WTC11 (cell line): ENCODE measurements around the gene SPNS1. TPM values are rescaled to one million over a fixed set of nuclear protein-coding genes. Genes with fewer than 3 reads are reported as not detected.

Experiments
- ATAC-seq: fragments of 200-7000 bp; cut with Tn5 transposase; 2 replicates; pipeline ENCODE4 v1.10.0; 2021; ENCODE audit warnings: mild to moderate bottlenecking, moderate library complexity
- CTCF ChIA-PET: fragments of 300-600 bp; sonication (Branson Sonifier 250); formaldehyde crosslinking; loops from one replicate; lab custom pipeline; 2021; ENCODE audit warnings: antibody characterized with exemption; lab: Charles Lee
- POLR2A ChIA-PET: fragments of 350-600 bp; sonication (Branson Sonifier 250); formaldehyde crosslinking; loops from one replicate; lab custom pipeline; 2021; ENCODE audit warnings: antibody characterized with exemption; lab: Charles Lee
- DNase-seq: peaks from one replicate; pipeline ENCODE4 v3.0.0; 2021; ENCODE audit warnings: low spot score
- H3K27ac Mint-ChIP-seq: 2 replicates; pipeline ENCODE4 v1.8.0; 2021; ENCODE audit warnings: mixed read lengths
- H3K27me3 Mint-ChIP-seq: 2 replicates; pipeline ENCODE4 v1.8.0; 2021; ENCODE audit warnings: low read depth, mild to moderate bottlenecking, moderate library complexity, mixed read lengths
- H3K36me3 Mint-ChIP-seq: 2 replicates; pipeline ENCODE4 v1.8.0; 2021; ENCODE audit warnings: mixed read lengths
- H3K4me1 Mint-ChIP-seq: 2 replicates; pipeline ENCODE4 v1.8.0; 2022; ENCODE audit warnings: mixed read lengths
- H3K4me3 Mint-ChIP-seq: 2 replicates; pipeline ENCODE4 v1.8.0; 2021; ENCODE audit warnings: mild to moderate bottlenecking, moderate library complexity, mixed read lengths
- H3K9me3 Mint-ChIP-seq: 2 replicates; pipeline ENCODE4 v1.8.0; 2021; ENCODE audit warnings: mixed read lengths
- CREM ChIP-seq: sonication (generic); formaldehyde crosslinking; IDR thresholded peaks from 2 replicates; pipeline ENCODE4 v1.8.1; 2022; ENCODE audit warnings: mild to moderate bottlenecking, missing genetic modification reagents, moderate library complexity
- FOXJ3 ChIP-seq: sonication (generic); formaldehyde crosslinking; IDR thresholded peaks from 2 replicates; pipeline ENCODE4 v1.9.0; 2021; ENCODE audit warnings: missing genetic modification reagents, mild to moderate bottlenecking, borderline replicate concordance
- FOXK1 ChIP-seq: sonication (generic); formaldehyde crosslinking; IDR thresholded peaks from 2 replicates; pipeline ENCODE4 v1.8.0; 2022; ENCODE audit warnings: mild to moderate bottlenecking, moderate library complexity, missing genetic modification reagents
- GTF2I ChIP-seq: fragments of 250-450 bp; sonication (Bioruptor Pico); conservative IDR thresholded peaks from 2 replicates; pipeline ENCODE4 v1.4.0; 2021; ENCODE audit warnings: mild to moderate bottlenecking
- SP1 ChIP-seq: sonication (generic); formaldehyde crosslinking; conservative IDR thresholded peaks from 2 replicates; pipeline ENCODE4 v1.8.1; 2022; ENCODE audit warnings: missing genetic modification reagents
- TCF7 ChIP-seq: sonication (generic); formaldehyde crosslinking; IDR thresholded peaks from 2 replicates; pipeline ENCODE4 v1.8.0; 2022; ENCODE audit warnings: mild to moderate bottlenecking, low read depth, missing genetic modification reagents, moderate library complexity
- TEAD4 ChIP-seq: sonication (generic); formaldehyde crosslinking; IDR thresholded peaks from 2 replicates; pipeline ENCODE4 v1.8.0; 2022; ENCODE audit warnings: mild to moderate bottlenecking, missing genetic modification reagents
- ZNF219 ChIP-seq: sonication (generic); formaldehyde crosslinking; IDR thresholded peaks from 2 replicates; pipeline ENCODE4 v1.8.0; 2023; ENCODE audit warnings: missing genetic modification reagents, mild to moderate bottlenecking, borderline replicate concordance
- ZNF317 ChIP-seq: sonication (generic); formaldehyde crosslinking; IDR thresholded peaks from 2 replicates; pipeline ENCODE4 v1.8.1; 2023; ENCODE audit warnings: low read depth, mild to moderate bottlenecking, moderate library complexity, missing genetic modification reagents, borderline replicate concordance
- total RNA-seq: library from RNA; stranded (reverse); gene quantifications from 3 replicates; pipeline ENCODE4 v1.2.3, GENCODE V29; 2021
- TF ChIP-seq, protein P1 (sequence below): sonication (generic); formaldehyde crosslinking; IDR thresholded peaks from 2 replicates; pipeline ENCODE4 v1.8.0; 2023; ENCODE audit warnings: mild to moderate bottlenecking, missing genetic modification reagents
- TF ChIP-seq, protein P2 (sequence below): fragments of 250-450 bp; sonication (Bioruptor Pico); IDR thresholded peaks from 2 replicates; pipeline ENCODE4 v1.9.0; 2021; ENCODE audit warnings: moderate library complexity, mild to moderate bottlenecking, inconsistent platforms, borderline replicate concordance
- TF ChIP-seq, protein P3 (sequence below): sonication (generic); formaldehyde crosslinking; IDR thresholded peaks from 2 replicates; pipeline ENCODE4 v1.8.1; 2023; ENCODE audit warnings: mild to moderate bottlenecking, missing genetic modification reagents
- TF ChIP-seq, protein P4 (sequence below): sonication (generic); formaldehyde crosslinking; IDR thresholded peaks from 2 replicates; pipeline ENCODE4 v1.8.1; 2022; ENCODE audit warnings: missing genetic modification reagents, borderline replicate concordance
- TF ChIP-seq, protein P5 (sequence below): fragments of 250-450 bp; sonication (Bioruptor Pico); IDR thresholded peaks from 2 replicates; pipeline ENCODE4 v1.9.0; 2021; ENCODE audit warnings: mild to moderate bottlenecking, borderline replicate concordance

Gene SPNS1
- total RNA-seq, 1 experiment from 2014 or later, result 64.4 TPM

DNA sequence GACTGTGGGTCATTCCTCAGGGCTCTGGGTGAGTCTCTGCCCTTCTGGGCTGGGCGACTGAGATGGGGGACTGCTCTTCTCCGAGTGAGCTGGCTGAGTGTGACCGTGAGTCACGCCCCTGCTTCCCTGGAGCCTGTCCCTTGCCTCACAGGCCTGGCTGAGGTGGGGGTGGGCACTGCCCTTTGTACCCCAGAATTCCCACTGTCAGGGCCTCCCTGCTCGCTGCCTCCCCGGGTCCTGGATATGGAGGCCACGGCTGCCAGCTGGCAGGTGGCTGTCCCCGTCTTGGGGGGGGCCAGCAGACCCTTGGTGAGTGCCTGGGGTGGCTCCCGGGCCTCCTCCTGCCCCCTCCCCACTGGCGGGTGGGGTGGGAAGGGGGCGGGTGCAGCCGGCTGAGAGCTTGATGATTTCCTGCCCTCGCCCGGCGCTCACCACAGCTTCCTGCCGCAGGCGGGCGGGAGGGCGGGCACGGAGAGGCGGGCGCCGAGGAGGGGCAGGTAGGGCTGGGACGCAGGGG, 10.1 kb downstream of the SPNS1 start, which contains the start of gene LAT:
LAT (plus strand) TSS at position 434 of the 517 bp plus-strand sequence. CDS start 366 bp downstream, outside the sequence.
- POLR2A ChIA-PET, result no interaction called here
- H3K4me3 Mint-ChIP-seq, result no peak within 1 kb of the TSS
- no peaks in the 10 kb centered on the region for H3K27me3 Mint-ChIP-seq
- CTCF ChIA-PET, result interaction anchor here (0.6 kb wide), 2 partner anchors 27 to 111 kb away, joined by 4 to 5 read pairs; no protein-coding TSS in a partner anchor
- no peak within 1 kb of the TSS for H3K27ac Mint-ChIP-seq
- peaks cover 28% of the 10 kb centered on the region for H3K36me3 Mint-ChIP-seq
- DNase-seq (no peak), ATAC-seq (no peak)
- H3K4me1 Mint-ChIP-seq, result no peaks in the 10 kb centered on the region
- peaks cover 11% of the 10 kb centered on the region for H3K9me3 Mint-ChIP-seq
- TF ChIP-seq, protein P1, sequence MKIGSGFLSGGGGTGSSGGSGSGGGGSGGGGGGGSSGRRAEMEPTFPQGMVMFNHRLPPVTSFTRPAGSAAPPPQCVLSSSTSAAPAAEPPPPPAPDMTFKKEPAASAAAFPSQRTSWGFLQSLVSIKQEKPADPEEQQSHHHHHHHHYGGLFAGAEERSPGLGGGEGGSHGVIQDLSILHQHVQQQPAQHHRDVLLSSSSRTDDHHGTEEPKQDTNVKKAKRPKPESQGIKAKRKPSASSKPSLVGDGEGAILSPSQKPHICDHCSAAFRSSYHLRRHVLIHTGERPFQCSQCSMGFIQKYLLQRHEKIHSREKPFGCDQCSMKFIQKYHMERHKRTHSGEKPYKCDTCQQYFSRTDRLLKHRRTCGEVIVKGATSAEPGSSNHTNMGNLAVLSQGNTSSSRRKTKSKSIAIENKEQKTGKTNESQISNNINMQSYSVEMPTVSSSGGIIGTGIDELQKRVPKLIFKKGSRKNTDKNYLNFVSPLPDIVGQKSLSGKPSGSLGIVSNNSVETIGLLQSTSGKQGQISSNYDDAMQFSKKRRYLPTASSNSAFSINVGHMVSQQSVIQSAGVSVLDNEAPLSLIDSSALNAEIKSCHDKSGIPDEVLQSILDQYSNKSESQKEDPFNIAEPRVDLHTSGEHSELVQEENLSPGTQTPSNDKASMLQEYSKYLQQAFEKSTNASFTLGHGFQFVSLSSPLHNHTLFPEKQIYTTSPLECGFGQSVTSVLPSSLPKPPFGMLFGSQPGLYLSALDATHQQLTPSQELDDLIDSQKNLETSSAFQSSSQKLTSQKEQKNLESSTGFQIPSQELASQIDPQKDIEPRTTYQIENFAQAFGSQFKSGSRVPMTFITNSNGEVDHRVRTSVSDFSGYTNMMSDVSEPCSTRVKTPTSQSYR, result no peak
- TF ChIP-seq FOXJ3 (CRISPR knock-in tag) (no peak), TCF7 (no peak), ZNF317 (CRISPR knock-in tag) (no peak), GTF2I (no peak), SP1 (CRISPR knock-in tag) (no peak), FOXK1 (CRISPR knock-in tag) (no peak), TEAD4 (CRISPR knock-in tag) (no peak), CREM (CRISPR knock-in tag) (no peak), ZNF219 (CRISPR knock-in tag) (no peak)
- TF ChIP-seq, protein P2, sequence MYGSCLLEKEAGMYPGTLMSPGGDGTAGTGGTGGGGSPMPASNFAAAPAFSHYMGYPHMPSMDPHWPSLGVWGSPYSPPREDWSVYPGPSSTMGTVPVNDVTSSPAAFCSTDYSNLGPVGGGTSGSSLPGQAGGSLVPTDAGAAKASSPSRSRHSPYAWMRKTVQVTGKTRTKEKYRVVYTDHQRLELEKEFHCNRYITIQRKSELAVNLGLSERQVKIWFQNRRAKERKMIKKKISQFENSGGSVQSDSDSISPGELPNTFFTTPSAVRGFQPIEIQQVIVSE (CRISPR knock-in tag), result no peak
- TF ChIP-seq, protein P3, sequence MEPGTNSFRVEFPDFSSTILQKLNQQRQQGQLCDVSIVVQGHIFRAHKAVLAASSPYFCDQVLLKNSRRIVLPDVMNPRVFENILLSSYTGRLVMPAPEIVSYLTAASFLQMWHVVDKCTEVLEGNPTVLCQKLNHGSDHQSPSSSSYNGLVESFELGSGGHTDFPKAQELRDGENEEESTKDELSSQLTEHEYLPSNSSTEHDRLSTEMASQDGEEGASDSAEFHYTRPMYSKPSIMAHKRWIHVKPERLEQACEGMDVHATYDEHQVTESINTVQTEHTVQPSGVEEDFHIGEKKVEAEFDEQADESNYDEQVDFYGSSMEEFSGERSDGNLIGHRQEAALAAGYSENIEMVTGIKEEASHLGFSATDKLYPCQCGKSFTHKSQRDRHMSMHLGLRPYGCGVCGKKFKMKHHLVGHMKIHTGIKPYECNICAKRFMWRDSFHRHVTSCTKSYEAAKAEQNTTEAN (CRISPR knock-in tag), result no peak
- TF ChIP-seq, protein P4, sequence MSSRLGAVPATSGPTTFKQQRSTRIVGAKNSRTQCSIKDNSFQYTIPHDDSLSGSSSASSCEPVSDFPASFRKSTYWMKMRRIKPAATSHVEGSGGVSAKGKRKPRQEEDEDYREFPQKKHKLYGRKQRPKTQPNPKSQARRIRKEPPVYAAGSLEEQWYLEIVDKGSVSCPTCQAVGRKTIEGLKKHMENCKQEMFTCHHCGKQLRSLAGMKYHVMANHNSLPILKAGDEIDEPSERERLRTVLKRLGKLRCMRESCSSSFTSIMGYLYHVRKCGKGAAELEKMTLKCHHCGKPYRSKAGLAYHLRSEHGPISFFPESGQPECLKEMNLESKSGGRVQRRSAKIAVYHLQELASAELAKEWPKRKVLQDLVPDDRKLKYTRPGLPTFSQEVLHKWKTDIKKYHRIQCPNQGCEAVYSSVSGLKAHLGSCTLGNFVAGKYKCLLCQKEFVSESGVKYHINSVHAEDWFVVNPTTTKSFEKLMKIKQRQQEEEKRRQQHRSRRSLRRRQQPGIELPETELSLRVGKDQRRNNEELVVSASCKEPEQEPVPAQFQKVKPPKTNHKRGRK (CRISPR knock-in tag), result no peak
- TF ChIP-seq, protein P5, sequence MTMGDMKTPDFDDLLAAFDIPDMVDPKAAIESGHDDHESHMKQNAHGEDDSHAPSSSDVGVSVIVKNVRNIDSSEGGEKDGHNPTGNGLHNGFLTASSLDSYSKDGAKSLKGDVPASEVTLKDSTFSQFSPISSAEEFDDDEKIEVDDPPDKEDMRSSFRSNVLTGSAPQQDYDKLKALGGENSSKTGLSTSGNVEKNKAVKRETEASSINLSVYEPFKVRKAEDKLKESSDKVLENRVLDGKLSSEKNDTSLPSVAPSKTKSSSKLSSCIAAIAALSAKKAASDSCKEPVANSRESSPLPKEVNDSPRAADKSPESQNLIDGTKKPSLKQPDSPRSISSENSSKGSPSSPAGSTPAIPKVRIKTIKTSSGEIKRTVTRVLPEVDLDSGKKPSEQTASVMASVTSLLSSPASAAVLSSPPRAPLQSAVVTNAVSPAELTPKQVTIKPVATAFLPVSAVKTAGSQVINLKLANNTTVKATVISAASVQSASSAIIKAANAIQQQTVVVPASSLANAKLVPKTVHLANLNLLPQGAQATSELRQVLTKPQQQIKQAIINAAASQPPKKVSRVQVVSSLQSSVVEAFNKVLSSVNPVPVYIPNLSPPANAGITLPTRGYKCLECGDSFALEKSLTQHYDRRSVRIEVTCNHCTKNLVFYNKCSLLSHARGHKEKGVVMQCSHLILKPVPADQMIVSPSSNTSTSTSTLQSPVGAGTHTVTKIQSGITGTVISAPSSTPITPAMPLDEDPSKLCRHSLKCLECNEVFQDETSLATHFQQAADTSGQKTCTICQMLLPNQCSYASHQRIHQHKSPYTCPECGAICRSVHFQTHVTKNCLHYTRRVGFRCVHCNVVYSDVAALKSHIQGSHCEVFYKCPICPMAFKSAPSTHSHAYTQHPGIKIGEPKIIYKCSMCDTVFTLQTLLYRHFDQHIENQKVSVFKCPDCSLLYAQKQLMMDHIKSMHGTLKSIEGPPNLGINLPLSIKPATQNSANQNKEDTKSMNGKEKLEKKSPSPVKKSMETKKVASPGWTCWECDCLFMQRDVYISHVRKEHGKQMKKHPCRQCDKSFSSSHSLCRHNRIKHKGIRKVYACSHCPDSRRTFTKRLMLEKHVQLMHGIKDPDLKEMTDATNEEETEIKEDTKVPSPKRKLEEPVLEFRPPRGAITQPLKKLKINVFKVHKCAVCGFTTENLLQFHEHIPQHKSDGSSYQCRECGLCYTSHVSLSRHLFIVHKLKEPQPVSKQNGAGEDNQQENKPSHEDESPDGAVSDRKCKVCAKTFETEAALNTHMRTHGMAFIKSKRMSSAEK (CRISPR knock-in tag), result no peak
